Measurements from ENCODE around the gene TBC1D21.

TBC1D21 gene

GRCh38 chr15:73909651-73910050, 36.3 kb downstream of the TBC1D21 start:
- no peak for DNase-seq (ENCODE audit: low read depth)

- DNase-seq (ENCODE audit: low read depth) = no peak
Observed at GRCh38 chr15:73910522-73911303, 37.3 kb downstream of the TBC1D21 start.

DNA sequence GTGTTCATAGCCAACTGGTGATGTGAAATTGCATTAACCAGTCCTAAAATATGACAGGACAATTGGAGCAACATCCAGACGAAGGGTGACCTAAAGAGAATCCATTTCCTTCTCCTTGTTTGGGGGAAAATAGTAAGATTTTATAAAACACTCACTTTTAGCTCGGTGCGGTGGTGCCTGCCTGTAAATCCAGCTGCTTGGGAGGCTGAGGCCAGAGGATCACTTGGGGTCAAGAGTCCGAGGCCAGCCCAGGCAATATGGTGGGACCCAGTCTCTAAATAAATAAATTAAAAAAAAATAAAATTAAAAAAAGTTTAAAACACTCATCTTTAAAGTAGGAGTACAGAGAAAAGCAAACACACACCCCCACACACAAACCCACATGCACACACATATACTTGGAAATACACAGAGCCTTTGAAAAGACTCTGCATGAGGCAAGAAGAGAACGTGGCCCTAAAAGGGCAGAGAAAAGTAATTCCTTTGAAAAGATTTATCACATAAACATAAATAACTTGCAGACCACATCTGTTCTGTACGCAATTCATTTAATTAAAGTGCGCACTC, 38.7 kb downstream of the TBC1D21 start:
- DNase-seq (ENCODE audit: low read depth) = no peak

- no peak for DNase-seq (ENCODE audit: low read depth)
Observed at GRCh38 chr15:73914145-73914544, 40.8 kb downstream of the TBC1D21 start.

DNA sequence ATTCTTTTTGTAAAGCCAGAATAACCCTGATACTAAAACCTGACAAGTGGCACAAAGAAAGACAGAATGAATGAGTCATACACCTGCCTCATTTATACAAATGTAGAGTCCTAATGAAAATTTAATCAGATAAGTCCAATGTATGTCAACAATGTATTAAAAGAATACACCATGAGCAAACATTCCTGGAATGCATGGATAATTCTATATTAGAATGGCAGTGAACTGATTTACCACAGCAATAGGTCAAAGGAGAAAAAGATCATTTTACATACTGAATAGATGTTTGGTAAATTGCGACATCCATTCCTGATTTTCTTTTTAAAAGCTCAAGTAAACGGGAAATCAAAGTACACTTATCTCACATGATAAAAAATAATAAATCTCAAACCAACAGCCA, 41.7 kb downstream of the TBC1D21 start:
- DNase-seq (ENCODE audit: low read depth) = no peak

GRCh38 chr15:73918784-73919183, 45.4 kb downstream of the TBC1D21 start:
- DNase-seq (ENCODE audit: low read depth) = no peak

- no peak for DNase-seq (ENCODE audit: low read depth)
Observed at GRCh38 chr15:73919706-73920105, 46.3 kb downstream of the TBC1D21 start.

DNA sequence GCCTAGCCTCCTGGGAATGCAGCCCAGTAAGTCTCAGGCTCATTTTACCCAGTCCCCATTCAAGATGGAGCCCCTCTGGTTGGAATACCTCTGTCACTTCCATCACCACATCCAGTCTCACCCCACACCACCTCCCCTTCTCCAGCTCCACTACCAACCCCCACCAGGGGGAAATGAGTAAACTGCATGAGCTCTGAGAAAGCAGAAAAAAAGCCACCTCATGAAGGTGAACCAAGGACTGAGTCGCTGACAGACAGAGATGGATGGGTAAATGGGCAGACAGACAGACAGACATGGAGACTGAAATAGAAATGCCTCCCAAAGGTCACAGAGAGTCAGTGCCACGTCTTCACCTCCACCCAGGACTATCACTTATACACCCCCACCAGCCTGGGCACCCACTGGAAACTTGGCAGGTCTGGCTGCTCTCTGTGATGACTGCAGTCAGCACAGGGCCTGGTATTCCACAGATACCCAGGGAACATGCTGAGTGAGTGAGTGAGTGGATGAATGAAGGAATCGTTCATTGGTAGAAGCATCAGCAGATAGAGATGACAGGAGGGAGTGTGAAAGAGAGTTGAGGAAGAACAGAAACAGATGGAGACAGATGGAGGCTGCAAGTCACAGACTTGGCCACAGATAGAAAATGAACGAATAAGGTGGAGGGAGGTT, 48.0 kb downstream of the TBC1D21 start:
- DNase-seq (ENCODE audit: low read depth) = no peak

DNA sequence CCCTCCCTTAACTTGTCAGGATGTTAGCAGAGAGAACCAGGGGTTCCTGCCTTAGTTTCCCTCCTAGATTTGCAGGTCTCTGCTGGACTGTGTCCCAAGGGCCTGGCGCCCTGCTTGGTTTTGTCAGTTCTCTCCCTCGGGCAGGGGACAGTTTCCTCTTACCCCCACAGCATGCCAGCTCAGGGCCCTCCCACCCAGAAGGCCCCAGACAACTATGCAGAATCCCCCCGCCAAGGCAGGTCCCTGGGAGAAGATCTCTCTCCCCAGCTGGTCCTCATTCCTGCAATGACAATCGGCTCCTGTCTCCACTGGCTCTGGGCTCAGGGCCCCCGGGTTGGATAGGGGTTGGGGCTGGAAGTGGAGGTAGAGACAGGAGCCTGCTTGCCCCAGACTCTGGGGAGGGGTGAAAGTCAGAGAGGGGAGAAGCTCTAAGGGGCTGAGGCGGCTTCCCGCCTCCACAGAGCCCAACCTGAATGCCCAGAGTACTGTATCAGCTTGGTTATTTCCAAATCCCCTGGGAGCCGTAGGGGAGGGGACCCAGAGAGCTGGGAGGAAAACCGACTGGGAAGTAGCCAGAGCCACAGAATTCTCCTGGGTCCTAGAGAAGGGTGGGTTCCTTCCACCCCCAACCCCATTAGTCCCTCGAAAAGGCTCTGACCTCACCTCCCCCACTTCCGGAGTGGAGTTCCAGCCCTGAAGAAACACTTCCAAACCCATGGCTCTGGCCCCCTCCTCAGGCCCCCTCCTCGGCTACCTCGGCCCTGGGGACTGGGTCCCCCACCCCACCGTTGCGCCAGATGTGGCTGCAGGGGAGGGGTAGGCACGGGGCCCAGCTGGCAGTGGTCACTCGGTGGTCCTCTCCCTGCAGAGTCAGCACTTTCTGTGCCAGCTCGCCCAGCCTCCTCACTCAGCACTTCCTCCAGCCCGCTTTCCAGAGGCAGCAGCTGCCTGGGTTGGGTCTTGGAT, 49.1 kb downstream of the TBC1D21 start:
- DNase-seq (ENCODE audit: low read depth) = no peak

GRCh38 chr15:73923156-73923487, 49.8 kb downstream of the TBC1D21 start:
- DNase-seq (ENCODE audit: low read depth) = no peak

- DNase-seq (ENCODE audit: low read depth) = no peak
Observed at GRCh38 chr15:73923488-73924164, 50.3 kb downstream of the TBC1D21 start.

- DNase-seq (ENCODE audit: low read depth) = no peak
Observed at GRCh38 chr15:73924171-73924921, 51.0 kb downstream of the TBC1D21 start.

GRCh38 chr15:73925848-73926218, 52.5 kb downstream of the TBC1D21 start:
- DNase-seq (ENCODE audit: low read depth) = no peak

DNA sequence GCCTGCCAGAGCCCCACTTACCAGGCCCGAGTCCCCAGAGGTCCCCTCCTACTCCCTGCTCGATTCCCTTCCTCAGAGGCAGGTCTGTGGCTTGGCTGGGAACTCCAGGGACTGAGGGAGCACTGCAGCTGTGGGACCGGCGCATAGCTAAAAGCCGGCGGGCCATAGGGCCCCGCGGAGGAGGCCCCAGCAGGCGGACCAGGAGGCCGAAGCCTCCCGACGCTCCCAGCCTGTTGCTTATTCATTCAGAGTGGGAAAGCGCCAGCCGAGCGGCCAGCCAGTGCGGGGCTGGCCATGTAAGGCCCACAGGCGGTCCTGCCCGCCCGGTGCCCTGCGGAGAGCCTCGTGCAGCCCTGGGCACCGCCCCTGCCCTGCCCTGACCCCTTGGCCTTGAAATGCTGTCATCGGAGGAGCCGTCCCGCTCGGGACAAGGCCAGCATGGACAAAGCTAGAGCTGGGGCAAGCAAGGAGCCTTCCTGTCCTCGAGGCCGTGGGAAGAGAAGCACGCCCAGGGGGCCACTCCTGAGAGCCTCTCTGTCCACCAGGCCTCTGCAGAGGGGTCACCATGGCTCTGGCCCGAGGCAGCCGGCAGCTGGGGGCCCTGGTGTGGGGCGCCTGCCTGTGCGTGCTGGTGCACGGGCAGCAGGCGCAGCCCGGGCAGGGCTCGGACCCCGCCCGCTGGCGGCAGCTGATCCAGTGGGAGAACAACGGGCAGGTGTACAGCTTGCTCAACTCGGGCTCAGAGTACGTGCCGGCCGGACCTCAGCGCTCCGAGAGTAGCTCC, 53.0 kb downstream of the TBC1D21 start, which contains the start of gene LOXL1:
TSS of gene LOXL1 (plus strand) at position 244 of the 784 bp plus-strand sequence. CDS start at position 566, 322 bp downstream.
- no peak for DNase-seq (ENCODE audit: low read depth)

- peak; percentile 25 for DNase-seq (ENCODE audit: low read depth)
Observed at GRCh38 chr15:73927003-73927475, 53.7 kb downstream of the TBC1D21 start.

- peak; percentile 68 for DNase-seq (ENCODE audit: low read depth)
Observed at GRCh38 chr15:73927476-73928240, 54.3 kb downstream of the TBC1D21 start.

DNA sequence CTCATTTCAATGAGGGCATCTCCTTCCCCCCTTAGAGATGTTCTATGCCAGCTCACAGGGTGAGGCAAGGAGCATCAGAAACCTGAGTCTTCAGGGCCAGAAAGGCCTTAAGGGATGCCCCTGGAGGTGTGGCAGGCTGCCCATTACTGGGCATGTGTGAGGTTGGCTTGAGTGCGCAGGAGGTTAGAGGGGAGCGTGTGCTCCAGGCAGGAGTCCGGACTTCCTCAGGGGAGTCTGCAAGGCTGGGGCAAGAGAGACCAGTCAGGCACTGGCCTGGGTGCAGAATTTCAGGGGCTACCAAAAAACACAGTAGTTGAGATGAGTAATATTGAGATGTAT, 54.8 kb downstream of the TBC1D21 start:
- DNase-seq (ENCODE audit: low read depth) = no peak

DNA sequence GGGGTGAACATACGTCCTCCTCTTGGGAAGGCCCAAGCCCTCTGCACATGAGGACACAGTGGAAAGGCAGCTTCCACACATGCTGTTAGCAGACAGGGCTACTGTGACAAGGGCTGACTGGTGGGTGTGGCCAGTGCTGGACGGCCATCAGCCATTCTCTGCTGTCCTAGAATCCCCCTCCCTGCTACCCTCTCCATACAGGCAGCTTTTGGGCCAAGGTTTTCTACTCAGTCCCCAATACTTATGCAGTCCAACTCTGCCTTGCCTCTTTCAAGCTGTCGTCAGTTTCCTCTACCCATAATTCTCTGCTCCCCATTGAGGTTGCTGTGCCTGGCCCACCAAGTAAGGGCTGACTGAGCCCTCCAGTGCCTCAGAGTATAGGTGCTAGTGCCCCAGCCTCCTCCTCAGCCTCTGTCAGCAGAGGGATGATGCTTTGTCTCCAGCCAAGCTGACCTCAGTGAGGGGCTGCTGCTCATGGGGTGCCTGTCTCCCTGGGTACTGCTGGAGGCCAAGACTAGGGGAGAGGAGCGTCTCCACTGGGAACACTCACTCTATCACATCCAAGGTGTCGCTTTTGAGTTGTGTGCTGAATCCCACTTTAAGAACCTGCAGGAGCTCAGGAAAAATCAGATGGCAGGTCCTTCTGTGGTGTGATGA, 55.7 kb downstream of the TBC1D21 start:
- DNase-seq (ENCODE audit: low read depth) = no peak

DNA sequence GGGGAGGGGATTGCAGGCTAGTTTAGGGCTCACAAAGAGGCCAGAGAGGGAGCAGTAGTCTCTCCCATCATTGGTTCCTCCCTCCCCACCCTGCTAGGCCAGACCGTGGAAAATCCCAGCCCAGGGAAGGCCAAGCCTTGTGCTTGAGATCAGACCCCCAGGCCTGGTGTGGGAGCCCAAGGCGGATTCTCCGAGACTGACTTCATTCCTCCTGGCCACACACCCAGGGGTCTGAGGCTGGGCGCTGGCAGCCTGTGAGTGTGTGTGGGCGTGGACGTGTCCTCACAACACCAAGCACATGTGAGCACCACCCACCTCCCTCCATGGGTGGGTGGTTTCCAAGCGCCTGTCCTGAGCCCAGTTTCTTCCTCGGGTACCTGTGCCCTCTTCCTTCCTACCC, 57.0 kb downstream of the TBC1D21 start:
- DNase-seq (ENCODE audit: low read depth) = no peak
